ENCODE results near the gene NEUROD4.

- TF ChIP-seq, protein P1, sequence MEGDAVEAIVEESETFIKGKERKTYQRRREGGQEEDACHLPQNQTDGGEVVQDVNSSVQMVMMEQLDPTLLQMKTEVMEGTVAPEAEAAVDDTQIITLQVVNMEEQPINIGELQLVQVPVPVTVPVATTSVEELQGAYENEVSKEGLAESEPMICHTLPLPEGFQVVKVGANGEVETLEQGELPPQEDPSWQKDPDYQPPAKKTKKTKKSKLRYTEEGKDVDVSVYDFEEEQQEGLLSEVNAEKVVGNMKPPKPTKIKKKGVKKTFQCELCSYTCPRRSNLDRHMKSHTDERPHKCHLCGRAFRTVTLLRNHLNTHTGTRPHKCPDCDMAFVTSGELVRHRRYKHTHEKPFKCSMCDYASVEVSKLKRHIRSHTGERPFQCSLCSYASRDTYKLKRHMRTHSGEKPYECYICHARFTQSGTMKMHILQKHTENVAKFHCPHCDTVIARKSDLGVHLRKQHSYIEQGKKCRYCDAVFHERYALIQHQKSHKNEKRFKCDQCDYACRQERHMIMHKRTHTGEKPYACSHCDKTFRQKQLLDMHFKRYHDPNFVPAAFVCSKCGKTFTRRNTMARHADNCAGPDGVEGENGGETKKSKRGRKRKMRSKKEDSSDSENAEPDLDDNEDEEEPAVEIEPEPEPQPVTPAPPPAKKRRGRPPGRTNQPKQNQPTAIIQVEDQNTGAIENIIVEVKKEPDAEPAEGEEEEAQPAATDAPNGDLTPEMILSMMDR (IDR thresholded peaks at IDR 0.05): no peak
- TF ChIP-seq EZH2 (IDR thresholded peaks at IDR 0.05) (no peak), EZH2phosphoT487 (IDR thresholded peaks at IDR 0.05) (no peak)
These were observed 41.9 kb upstream of the NEUROD4 start for GRCh38 chr12:54977857-54978256.

Measured in neural progenitor cell (in vitro differentiated cells).